Measurements from ENCODE around the gene THAP10.

THAP10 gene

GRCh38 chr15:70870051-70870450 lies 22.2 kb downstream of the THAP10 start:
- Histone ChIP-seq H3K4me3 (ENCODE audit: low read depth in 1 of 2, low read length in 1 of 2) (no peak overlapping the region), H3K9me3 (no peaks in the 10 kb centered on the region), H3K27me3 (peaks cover 35% of the 10 kb centered on the region), H3K4me1 (ENCODE audit: control insufficient read depth in 1 of 2, insufficient read depth in 1 of 2, low read depth in 1 of 2, low read length in 1 of 2) (no peaks in the 10 kb centered on the region), H3K36me3 (no peaks in the 10 kb centered on the region), H3K27ac (no peak overlapping the region)
- TF ChIP-seq CTCF (IDR thresholded peaks at IDR 0.05) = no peak

DNA sequence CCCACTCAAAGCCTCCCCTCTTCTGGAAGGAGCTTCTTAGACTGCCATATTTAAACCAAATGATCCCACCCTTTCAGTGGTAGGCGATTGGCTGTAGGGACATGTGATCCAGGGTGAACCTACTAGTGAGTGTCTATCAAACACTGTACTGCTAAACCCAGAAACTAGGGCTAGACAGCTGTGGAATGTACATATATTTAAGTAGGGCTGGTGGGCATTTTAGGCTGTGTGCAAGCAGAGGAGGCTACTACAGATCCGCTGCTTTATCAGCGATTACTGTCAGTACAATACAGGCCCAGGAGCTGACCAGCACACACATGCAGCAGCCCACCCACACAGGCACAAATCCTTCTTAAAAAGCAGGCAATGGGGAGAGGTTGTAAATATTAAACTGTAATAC lies 22.9 kb downstream of the THAP10 start:
- Histone ChIP-seq H3K9me3 (no peaks in the 10 kb centered on the region), H3K27me3 (peaks cover 28% of the 10 kb centered on the region), H3K36me3 (no peaks in the 10 kb centered on the region), H3K27ac (no peak overlapping the region), H3K4me3 (ENCODE audit: low read depth in 1 of 2, low read length in 1 of 2) (no peak overlapping the region), H3K4me1 (ENCODE audit: control insufficient read depth in 1 of 2, insufficient read depth in 1 of 2, low read depth in 1 of 2, low read length in 1 of 2) (no peaks in the 10 kb centered on the region)
- TF ChIP-seq CTCF (IDR thresholded peaks at IDR 0.05) = no peak

GRCh38 chr15:70867911-70868467 lies 24.2 kb downstream of the THAP10 start:
- no peaks in the 10 kb centered on the region for H3K9me3 ChIP-seq
- no peak for TF ChIP-seq CTCF (IDR thresholded peaks at IDR 0.05)
- no peaks in the 10 kb centered on the region for H3K4me1 ChIP-seq (ENCODE audit: control insufficient read depth in 1 of 2, insufficient read depth in 1 of 2, low read depth in 1 of 2, low read length in 1 of 2)
- no peak overlapping the region for H3K27ac ChIP-seq
- peaks cover 16% of the 10 kb centered on the region for H3K27me3 ChIP-seq
- no peaks in the 10 kb centered on the region for H3K36me3 ChIP-seq
- no peak overlapping the region for H3K4me3 ChIP-seq (ENCODE audit: low read depth in 1 of 2, low read length in 1 of 2)

GRCh38 chr15:70866982-70867641 lies 25.1 kb downstream of the THAP10 start:
- Histone ChIP-seq H3K4me3 (ENCODE audit: low read depth in 1 of 2, low read length in 1 of 2) (no peak overlapping the region), H3K4me1 (ENCODE audit: control insufficient read depth in 1 of 2, insufficient read depth in 1 of 2, low read depth in 1 of 2, low read length in 1 of 2) (no peaks in the 10 kb centered on the region), H3K36me3 (no peaks in the 10 kb centered on the region), H3K27me3 (peaks cover 16% of the 10 kb centered on the region), H3K9me3 (no peaks in the 10 kb centered on the region), H3K27ac (no peak overlapping the region)
- no peak for TF ChIP-seq CTCF (IDR thresholded peaks at IDR 0.05)

DNA sequence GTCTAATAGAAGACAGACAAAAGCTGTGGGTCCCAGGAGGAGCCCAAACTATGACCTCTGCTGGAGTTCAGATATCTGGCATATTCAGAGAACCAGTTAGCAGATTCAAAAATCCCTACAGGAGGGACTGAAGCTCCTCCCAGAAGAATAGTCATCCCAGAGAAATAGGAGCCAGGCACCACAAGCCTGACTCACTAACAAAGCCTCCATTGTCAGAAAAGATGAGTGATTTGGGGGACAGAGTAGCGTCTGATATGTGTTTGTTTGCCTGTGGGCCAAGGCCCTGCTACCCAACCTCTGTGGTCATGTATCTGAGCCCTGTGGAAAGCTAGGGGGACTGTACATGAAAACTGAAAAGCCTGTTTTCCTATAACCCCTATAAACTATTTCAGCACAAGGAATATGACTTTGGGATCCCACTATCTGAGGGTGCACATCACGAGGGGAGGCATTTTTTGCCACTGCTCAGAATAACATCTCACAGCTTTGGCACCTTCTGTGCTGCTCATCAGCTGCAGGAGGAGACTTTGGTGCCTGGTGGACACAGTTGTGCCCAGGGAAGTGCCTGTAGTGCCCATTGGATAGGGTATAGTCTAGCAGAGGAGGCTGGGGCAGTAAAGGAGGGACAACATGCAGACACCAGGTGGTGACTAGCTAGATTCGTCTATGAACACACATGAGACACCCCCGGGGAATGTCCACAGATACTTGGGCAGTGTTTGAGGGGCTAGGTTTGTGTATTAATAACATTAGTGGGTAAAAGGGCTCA lies 28.6 kb downstream of the THAP10 start:
- no peak for TF ChIP-seq CTCF (IDR thresholded peaks at IDR 0.05)
- H3K4me1 ChIP-seq (ENCODE audit: control insufficient read depth in 1 of 2, insufficient read depth in 1 of 2, low read depth in 1 of 2, low read length in 1 of 2) = no peaks in the 10 kb centered on the region
- no peaks in the 10 kb centered on the region for H3K9me3 ChIP-seq
- no peaks in the 10 kb centered on the region for H3K36me3 ChIP-seq
- H3K4me3 ChIP-seq (ENCODE audit: low read depth in 1 of 2, low read length in 1 of 2) = no peak overlapping the region
- no peak overlapping the region for H3K27ac ChIP-seq
- peaks cover 21% of the 10 kb centered on the region for H3K27me3 ChIP-seq
